ENCODE measurements around the gene PPP2CA.
A peak's percentile ranks its signal among the peaks of the same experiment; 100 is the strongest.

PPP2CA gene

DNA sequence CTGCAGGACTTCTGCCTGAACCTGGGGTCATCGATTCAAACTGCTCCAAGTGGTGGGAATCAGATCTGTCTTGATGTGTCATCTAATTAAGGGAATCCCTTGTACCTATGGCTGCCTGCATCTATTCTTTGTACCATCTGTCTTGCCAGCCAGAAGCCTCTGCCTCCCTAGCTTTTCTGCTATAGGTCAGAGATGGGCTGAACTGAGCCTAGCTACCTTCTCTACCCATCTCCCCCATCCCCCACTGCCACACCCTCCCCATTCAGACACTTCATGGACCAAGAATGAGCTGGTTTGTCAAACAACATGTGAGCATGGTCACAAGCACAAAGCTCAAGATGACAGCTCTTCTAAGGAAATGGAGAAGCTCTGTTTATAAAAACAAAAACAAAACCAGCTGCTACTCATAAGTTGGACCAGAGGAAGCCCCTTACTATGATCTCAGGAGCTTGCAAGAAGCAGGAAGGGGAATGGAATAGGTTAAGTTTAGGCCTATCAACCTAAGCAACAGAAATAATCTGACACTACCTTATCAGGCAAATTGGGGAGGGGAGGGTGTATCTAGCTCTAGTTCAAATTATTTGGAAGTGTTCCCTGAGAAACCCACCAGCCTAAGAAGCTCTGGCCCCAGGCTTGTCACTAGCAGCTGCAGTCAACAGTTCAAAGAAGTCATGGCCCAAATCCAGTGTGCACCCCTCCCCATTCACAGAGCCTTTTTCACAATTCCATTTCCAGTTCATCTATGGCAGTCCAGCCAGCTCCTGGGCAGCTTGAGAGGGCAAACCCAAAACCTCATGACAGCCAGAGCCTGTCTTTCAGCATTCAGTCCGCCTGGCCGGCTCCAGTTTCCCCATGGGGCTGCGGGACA, 79.0 kb downstream of the PPP2CA start:
- no peak for DNase-seq

DNA sequence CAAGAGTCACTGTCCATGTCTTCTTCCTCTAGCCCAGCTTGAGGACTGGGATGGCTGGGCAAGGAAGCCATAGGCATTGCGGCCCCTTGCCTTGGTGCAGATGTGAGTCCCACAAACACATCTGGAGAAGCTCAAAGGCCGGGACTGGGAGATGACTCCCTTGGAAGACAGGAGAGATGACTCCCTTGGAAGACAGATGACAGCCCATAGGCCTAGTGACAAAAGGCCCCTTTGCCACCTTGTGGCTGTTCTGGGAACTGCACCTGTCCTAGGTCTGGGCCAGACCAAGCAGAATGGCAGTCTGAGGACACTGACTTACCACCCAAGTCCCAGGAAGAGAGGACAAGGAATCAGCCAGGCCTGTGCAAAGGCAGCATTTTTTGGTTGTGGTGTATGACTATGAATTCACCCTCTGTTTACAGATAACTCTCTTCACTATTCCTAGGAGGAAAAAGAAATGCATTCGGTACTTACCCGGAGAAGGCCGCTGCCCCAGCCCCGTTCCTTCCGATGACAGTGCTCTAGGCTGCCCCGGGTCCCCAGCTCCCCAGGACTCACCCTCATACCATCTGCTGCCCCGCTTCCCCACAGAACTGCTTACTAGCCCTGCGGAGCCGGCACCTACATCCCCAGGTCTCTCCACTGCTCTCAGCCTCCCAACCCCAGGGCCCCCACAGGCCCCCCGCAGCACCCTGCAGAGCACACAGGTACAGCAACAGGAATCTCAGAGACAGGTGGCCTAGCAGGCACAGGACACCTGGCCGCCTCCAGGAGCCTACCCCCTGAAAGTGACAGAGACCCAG, 79.9 kb downstream of the PPP2CA start:
- peak; percentile 31 for DNase-seq

DNA sequence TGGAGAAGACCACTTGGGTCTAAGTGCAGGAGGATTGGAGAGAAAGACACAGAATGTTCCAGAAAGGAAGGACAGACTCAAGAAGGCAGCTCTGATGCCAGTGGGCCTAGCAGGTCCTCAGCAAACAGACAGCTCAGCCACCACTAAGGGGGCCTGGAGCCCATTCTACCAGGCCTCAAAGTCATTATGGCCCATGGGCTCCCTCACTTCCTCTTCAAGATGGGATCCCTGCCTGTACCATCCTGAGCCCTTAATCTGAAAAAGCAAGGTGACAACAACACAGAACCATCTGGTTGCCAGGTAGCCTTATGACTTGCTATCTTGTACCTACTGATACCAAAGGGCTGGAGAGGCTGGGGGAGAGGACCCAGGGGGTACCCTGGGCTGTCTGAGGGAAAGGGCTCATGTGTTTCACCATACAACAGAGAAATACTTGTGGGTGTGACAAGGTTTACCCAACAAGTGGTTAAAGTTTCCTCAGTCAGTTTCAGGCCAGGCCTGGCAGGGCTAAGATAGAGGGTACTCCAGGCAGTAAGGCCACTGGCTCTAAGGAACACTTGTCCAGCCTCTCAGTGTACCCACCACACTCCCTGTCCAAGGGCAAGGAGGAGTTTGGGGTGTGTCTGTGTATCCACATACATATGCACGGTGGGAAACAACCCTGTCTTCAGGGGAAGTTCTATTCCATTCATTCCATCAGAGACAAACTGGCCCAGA, 80.7 kb downstream of the PPP2CA start:
- no peak for DNase-seq

All from DMS 273 treated with DMSO at 0.1 percent for 48 hours (cell line).